ENCODE data around the gene CCT6B. TPM values are rescaled to one million over a fixed set of nuclear protein-coding genes. Genes with fewer than 3 reads are reported as not detected.

Gene CCT6B
- total and polyA plus RNA-seq, 2 of the 13 experiments (the other 11 are each of a cell fraction or from before 2014, with no cell fraction given): 0.41 to 1.4 TPM

GRCh38 chr17:34961093-34961911, at the start of gene CCT6B, which contains the start of gene ZNF830 (continued):
- no peak for TF ChIP-seq ELK4 (CRISPR knock-in tag; IDR thresholded peaks at IDR 0.05; ENCODE audit: borderline replicate concordance)
- TF ChIP-seq NBN (conservative IDR thresholded peaks at IDR 0.05): no peak
- TF ChIP-seq ZNF772 (CRISPR knock-in tag; IDR thresholded peaks at IDR 0.05): no peak
- TF ChIP-seq BCL6 (CRISPR knock-in tag; IDR thresholded peaks at IDR 0.05): 0 out of 2 replicates have a peak, but pooled peaks have one; percentile 22
- TF ChIP-seq PAWR (CRISPR knock-in tag; IDR thresholded peaks at IDR 0.05; ENCODE audit: borderline replicate concordance): no peak
- no peak for TF ChIP-seq ZNF557 (CRISPR knock-in tag; IDR thresholded peaks at IDR 0.05)
- no peak for TF ChIP-seq ATF5 (CRISPR knock-in tag; IDR thresholded peaks at IDR 0.05; ENCODE audit: low read depth)
- TF ChIP-seq U2AF2 (IDR thresholded peaks at IDR 0.05; ENCODE audit: low read depth, low read length): 0 out of 2 replicates have a peak, but pooled peaks have one; percentile 65
- no peak for TF ChIP-seq GLMP (CRISPR knock-in tag; IDR thresholded peaks at IDR 0.05; ENCODE audit: borderline replicate concordance)
- TF ChIP-seq ERF (CRISPR knock-in tag; IDR thresholded peaks at IDR 0.05): 0 out of 2 replicates have a peak, but pooled peaks have one; percentile 32
- TF ChIP-seq SMARCE1 (IDR thresholded peaks at IDR 0.05; ENCODE audit: borderline replicate concordance): no peak
- no peak for TF ChIP-seq AHDC1 (CRISPR knock-in tag; IDR thresholded peaks at IDR 0.05; ENCODE audit: borderline replicate concordance)
- no peak; the same call in 1 of the 2 replicates for TF ChIP-seq MTF1 (CRISPR knock-in tag; IDR thresholded peaks at IDR 0.05)
- TF ChIP-seq ZBTB37 (CRISPR knock-in tag; IDR thresholded peaks at IDR 0.05): no peak
- no peak for TF ChIP-seq ZNF3 (CRISPR knock-in tag; IDR thresholded peaks at IDR 0.05)
- TF ChIP-seq ARNTL (CRISPR knock-in tag; IDR thresholded peaks at IDR 0.05): 0 out of 2 replicates have a peak, but pooled peaks have one; percentile 34
